NCI-H510A treated with DMSO at 0.1 percent for 48 hours (cell line): ENCODE data around the gene ADPRHL1.
A peak's percentile ranks its signal among the peaks of the same experiment; 100 is the strongest.

Source experiments
- DNase-seq: peaks from one replicate; lab custom pipeline; 2025; lab: John Stamatoyannopoulos, UW

The ADPRHL1 gene

GRCh38 chr13:113452942-113453901, at the start of gene ADPRHL1:
Gene ADPRHL1, minus strand, starts transcription at chr13:113453488. Its CDS starts 51 bp downstream, at chr13:113453437.
- DNase-seq, result peak; percentile 50

GRCh38 chr13:113502686-113503085, 49.4 kb upstream of the ADPRHL1 start:
- no peak for DNase-seq

DNA sequence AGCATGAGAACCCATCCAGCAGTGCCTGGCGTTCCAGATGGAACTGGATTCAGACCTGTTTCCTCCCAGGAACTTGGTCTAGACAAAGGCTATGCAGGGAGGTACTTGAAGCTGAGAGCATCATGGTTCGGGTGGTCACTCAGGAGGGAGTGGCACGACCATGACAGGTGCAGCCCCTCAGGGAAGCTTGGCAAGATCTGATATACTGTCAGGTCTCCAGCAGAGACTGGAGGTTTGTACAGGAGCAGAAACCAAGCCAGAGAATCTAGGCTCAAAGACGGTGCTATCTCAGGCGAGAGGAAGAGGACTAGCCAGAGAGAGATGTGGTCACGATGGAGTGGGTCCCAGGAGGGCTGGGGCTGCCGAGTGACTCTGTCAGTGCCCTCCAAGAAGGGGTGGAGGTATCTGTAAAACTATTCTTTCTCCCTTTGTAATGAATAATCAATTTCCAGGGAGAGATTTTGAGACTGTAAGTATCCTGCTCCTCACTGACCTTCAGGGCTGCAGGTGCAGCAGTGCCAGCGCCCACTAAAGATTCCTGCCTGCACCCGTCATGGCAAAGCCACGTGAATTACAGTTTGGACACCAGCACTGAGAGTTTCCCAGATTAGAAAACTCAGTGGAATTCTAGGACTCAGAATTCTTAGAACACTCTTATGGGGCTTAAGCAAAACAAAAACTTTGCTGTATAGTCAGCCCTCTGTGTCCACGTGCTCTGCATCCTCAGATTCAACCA, 47.4 kb upstream of the ADPRHL1 start:
- DNase-seq, result no peak

- no peak for DNase-seq
Measured at GRCh38 chr13:113499936-113500335, 46.6 kb upstream of the ADPRHL1 start.

GRCh38 chr13:113498905-113499304, 45.6 kb upstream of the ADPRHL1 start:
- DNase-seq, result no peak

GRCh38 chr13:113497217-113497616, 43.9 kb upstream of the ADPRHL1 start:
- no peak for DNase-seq

DNA sequence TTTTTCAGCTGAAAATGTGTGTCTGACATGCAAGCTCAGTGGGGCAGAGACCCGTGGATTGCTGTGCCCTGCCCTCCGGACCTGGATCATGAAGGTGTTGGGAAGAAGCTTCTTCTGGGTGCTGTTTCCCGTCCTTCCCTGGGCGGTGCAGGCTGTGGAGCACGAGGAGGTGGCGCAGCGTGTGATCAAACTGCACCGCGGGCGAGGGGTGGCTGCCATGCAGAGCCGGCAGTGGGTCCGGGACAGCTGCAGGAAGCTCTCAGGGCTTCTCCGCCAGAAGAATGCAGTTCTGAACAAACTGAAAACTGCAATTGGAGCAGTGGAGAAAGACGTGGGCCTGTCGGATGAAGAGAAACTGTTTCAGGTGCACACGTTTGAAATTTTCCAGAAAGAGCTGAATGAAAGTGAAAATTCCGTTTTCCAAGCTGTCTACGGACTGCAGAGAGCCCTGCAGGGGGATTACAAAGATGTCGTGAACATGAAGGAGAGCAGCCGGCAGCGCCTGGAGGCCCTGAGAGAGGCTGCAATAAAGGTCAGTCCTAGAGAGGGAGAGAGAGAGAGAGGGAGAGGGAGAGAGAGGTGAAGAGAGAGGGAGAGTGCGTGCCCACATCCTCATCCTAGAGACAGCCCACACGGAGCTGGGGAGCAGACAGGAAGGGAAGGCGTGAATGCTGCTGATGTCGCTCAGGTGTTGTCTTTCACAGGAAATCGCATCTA, 42.4 kb upstream of the ADPRHL1 start:
- DNase-seq, result peak; percentile 59

GRCh38 chr13:113493315-113493951, 40.1 kb upstream of the ADPRHL1 start:
- peak; percentile 49 for DNase-seq

- DNase-seq, result no peak
Measured at GRCh38 chr13:113491982-113492381, 38.7 kb upstream of the ADPRHL1 start.

GRCh38 chr13:113491418-113491883, 38.2 kb upstream of the ADPRHL1 start:
- no peak for DNase-seq

DNA sequence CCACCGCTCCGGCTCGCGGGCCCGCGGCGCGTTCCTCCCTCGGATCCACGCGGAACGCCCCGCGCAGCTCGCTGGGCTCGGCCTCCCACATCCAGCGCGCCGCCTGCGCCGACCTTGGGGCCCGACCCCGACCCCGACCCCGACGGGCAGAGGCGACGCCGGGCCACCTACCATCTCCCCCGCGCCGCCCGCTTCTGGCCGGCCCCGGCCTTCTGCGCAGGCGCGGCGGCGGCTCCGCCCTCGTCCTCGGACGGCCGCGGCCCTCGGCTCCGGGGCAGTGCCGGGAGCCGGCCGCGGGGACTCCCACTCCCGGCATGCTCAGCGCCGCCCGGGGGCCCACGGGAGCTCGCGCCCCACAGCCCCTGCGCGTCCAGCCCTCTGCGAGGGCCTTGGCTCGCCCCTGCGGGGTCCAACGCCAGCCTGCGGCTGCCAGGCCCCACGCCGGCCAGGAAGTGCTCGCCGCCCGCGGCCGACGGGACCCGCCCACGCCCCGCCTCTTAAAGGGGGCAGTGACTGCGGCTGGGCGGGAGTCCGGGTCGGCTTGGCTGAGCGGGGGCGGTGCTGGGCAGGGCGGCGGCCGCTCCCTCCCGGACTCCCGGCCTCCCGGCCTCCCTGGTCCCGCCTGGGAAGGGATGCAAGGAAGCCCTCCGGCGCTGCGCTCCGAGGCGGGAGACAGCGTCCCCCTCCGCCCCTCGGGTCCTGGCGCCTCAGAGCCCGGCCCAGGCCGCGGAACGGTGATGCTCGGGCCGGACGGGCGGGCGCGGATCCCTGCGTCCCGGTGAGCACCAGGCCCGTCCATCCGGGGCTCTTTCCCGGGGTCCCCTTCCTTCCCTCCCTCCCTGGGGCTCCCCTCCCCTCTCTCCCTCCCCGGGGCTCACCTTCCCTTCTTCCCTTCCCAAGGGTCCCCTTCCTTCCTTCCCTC, 37.5 kb upstream of the ADPRHL1 start, which contains the start of gene DCUN1D2:
TSS of gene DCUN1D2 (minus strand) at position 216 of the 922 bp plus-strand sequence. CDS start at position 174, 42 bp downstream.
- DNase-seq, result peak; percentile 72

DNA sequence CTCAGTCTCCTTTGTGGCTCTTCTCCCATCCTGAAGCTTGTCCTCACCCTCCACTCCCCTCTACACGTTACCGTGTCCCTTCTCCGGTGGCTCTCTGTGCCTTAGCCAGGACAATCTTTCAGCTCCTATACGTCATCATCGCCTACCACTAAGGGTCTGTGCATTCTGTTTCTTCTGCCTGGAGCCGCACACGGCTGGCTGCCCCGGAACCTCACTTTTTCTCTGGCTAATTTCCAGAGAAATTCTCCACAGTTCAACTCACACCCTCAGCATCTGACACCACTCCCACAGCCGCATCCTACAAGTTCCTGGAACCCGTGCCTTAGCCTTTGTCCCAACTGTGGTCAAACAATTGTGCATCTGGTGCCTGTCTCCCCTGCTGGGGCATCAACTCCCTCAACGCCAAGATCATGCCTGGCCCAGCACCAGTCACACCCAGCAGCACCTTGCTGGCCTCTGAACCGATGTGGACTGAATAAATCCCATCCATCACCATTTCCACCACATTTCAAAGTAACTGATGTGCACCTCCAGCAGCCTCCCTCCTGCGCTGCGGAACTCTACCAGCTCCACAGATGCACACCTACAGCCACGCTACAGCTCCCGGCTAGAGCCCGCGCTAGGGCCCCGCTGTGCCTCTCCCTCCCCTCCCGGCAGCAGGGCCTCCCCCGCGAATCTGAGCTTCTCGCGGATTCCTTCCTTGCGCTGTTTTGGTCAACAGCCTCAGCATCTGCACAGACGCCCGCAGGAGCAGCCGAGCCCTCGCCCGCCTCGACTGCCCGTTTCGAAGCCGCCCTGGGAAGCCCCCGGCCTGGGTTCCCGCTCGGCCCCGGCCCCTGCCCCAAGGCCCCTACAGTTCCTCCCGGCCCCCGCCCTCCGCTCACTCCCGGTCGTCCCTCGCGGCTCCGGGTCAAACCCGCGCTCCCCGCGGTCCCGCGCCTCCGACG, 36.5 kb upstream of the ADPRHL1 start:
- no peak for DNase-seq

DNA sequence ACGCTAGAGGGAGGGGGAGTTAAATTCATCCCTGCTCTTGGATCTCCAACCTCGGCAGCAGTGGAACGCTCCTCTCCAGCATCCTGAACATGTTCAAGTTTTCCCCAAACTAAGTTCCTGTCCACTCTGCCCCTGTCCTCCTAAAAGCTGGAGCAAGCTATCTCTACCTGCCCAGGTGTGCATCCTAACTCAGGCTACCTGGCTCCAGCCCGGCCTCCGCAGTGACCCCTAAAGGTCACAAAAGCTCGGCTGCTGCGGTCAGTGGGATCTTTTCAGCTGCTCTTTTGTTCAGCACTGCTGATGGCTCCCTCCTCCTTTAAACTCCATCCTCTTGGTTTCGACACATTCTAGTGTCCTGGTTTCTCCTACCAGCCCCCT, 35.9 kb upstream of the ADPRHL1 start:
- DNase-seq, result no peak

- DNase-seq, result no peak
Measured at GRCh38 chr13:113488283-113488682, 35.0 kb upstream of the ADPRHL1 start.

GRCh38 chr13:113486698-113487097, 33.4 kb upstream of the ADPRHL1 start:
- DNase-seq, result no peak

GRCh38 chr13:113485545-113485944, 32.3 kb upstream of the ADPRHL1 start:
- no peak for DNase-seq

DNA sequence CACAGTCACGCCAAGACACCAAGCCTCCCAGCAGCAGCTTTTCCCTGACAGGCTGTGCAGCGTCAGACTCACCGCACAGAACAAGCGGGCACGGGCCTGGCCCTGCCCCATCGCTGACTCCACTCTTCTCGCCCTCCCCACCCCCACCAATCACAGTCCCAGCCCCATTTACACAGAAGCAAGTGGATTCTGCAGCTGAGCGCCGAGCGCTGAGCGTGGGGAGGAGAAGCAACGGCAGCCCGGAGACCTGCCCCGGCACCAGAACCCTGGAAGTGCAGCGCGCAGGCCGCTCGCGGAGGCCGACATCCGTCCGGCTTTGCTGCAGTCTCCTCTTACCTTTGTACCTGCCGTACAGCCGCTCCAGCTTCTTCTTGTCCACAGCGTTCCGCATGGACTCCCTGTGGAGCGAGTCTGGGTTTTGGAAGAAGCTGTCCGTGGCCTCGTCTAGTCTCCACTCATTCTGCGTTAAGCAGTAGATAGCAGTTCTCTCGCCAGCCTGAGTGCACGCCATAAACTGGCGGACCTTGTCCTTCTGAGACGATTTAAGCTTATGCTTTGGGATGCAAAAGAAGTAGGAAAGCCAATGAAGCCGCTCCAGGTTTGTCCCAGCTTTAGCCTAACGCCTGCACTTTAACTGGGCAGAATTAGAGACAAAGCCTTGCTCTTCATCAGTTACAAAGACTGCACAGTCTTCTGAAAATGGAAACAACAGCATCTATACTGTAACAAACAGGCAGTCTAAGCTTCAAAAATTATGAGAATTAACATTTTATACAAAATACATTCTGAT, 30.4 kb upstream of the ADPRHL1 start:
- no peak for DNase-seq

- no peak for DNase-seq
Measured at GRCh38 chr13:113483081-113483480, 29.8 kb upstream of the ADPRHL1 start.

GRCh38 chr13:113479179-113479578, 25.9 kb upstream of the ADPRHL1 start:
- DNase-seq, result no peak
